Heart left ventricle (tissue), 13 donors: ENCODE data around the gene ZNF726.

ENCODE experiments used
- CTCF ChIP-seq, 12 donors: fragments of 200-600 bp; sonication (generic) in 4 of 12; IDR thresholded peaks; one replicate each; pipeline versions ENCODE4 v1.5.0 to v1.8.0; 2018 to 2022; ENCODE audit warnings: antibody characterized with exemption in 12 of 12, mild to moderate bottlenecking in 5 of 12
- POLR2A ChIP-seq, 2 donors: fragments of 450-650 bp; IDR thresholded peaks; one replicate each; pipeline ENCODE4 v1.6.1; 2017; ENCODE audit warnings: antibody characterized with exemption in 2 of 2, mild to moderate bottlenecking in 2 of 2, moderate library complexity in 2 of 2
- donor health status: ischemic (EF 13 %, LVEDD 7.1; RV severe dilation, severe dysfunction).
- donor health status: DM: no; HTN: yes; CAD: no.
- donor health status: DM: no; HTN: no; CAD: no.
- donor health status: ischemic (EF 25% LVEDD 6.9; RV normal size, moderate dysfunction).
- donor health status: ischemic (EF 25% LVEDD 5.7; RV mildly dilated, moderate dysfunction).
- donor health status: ischemic (EF 35%, LVEDD 5.7; RV mildly dilated, moderate dysfunction).
- donor health status: nonischemic (EF 11% LVEDD 7.7; RV severe dilation, severe dysfunction).
- donor health status: DM: yes; HTN: yes; CAD: no.
- donor health status: PGD.
- donor health status: ischemic (EF 29% LVEDD 5.4; RV normal size, mild dysfunction).
- donor health status: nonischemic (EF 23%, LVEDD 6.1; RV moderate dilation, normal function).

GRCh38 chr19:23980805-23981204 is 66.1 kb downstream of the ZNF726 start:
- TF ChIP-seq CTCF (IDR thresholded peaks at IDR 0.05) (no peak), POLR2A (IDR thresholded peaks at IDR 0.05) (no peak)
